ENCODE data around the gene RCBTB2.
"Not testable (repeated sequence)": the region's sequence is repeated elsewhere in the genome, so short reads cannot be mapped to it uniquely, and the experiment has no call there.

Gene RCBTB2

GRCh38 chr13:48532506-48533499 lies at the start of gene RCBTB2:
Gene RCBTB2 (minus strand): TSS chr13:48533080. CDS start chr13:48521939, 11,141 bp downstream.
- peak; percentile 94 for DNase-seq (ENCODE audit: low read depth)

- no peak for DNase-seq (ENCODE audit: low read depth)
Observed at GRCh38 chr13:48582084-48582483, 49.2 kb upstream of the RCBTB2 start.

GRCh38 chr13:48580896-48581295 lies 48.0 kb upstream of the RCBTB2 start:
- DNase-seq (ENCODE audit: low read depth) = no peak

GRCh38 chr13:48580185-48580803 lies 47.4 kb upstream of the RCBTB2 start:
- DNase-seq (ENCODE audit: low read depth) = peak; percentile 59

GRCh38 chr13:48579919-48580180 lies 47.0 kb upstream of the RCBTB2 start:
- DNase-seq (ENCODE audit: low read depth) = not testable (repeated sequence)

- DNase-seq (ENCODE audit: low read depth) = no peak
Observed at GRCh38 chr13:48579165-48579918, 46.5 kb upstream of the RCBTB2 start.

- DNase-seq (ENCODE audit: low read depth) = no peak
Observed at GRCh38 chr13:48578516-48579164, 45.8 kb upstream of the RCBTB2 start.

GRCh38 chr13:48576448-48577010 lies 43.6 kb upstream of the RCBTB2 start:
- DNase-seq (ENCODE audit: low read depth) = no peak

GRCh38 chr13:48575031-48575430 lies 42.2 kb upstream of the RCBTB2 start:
- DNase-seq (ENCODE audit: low read depth) = no peak

- no peak for DNase-seq (ENCODE audit: low read depth)
Observed at GRCh38 chr13:48574041-48574796, 41.3 kb upstream of the RCBTB2 start.

- no peak for DNase-seq (ENCODE audit: low read depth)
Observed at GRCh38 chr13:48573213-48574007, 40.5 kb upstream of the RCBTB2 start.

GRCh38 chr13:48571126-48571913 lies 38.4 kb upstream of the RCBTB2 start:
- DNase-seq (ENCODE audit: low read depth) = peak; percentile 73

- no peak for DNase-seq (ENCODE audit: low read depth)
Observed at GRCh38 chr13:48570216-48570828, 37.4 kb upstream of the RCBTB2 start.

- DNase-seq (ENCODE audit: low read depth) = no peak
Observed at GRCh38 chr13:48569104-48569666, 36.3 kb upstream of the RCBTB2 start.

GRCh38 chr13:48568370-48569103 lies 35.7 kb upstream of the RCBTB2 start:
- no peak for DNase-seq (ENCODE audit: low read depth)

- peak; percentile 74 for DNase-seq (ENCODE audit: low read depth)
Observed at GRCh38 chr13:48567515-48568369, 34.9 kb upstream of the RCBTB2 start.

GRCh38 chr13:48564056-48564455 lies 31.2 kb upstream of the RCBTB2 start:
- DNase-seq (ENCODE audit: low read depth) = peak; percentile 66

Data from amniotic epithelial cell (primary cell).